ENCODE results near the gene TM4SF1.

TM4SF1 gene

DNA sequence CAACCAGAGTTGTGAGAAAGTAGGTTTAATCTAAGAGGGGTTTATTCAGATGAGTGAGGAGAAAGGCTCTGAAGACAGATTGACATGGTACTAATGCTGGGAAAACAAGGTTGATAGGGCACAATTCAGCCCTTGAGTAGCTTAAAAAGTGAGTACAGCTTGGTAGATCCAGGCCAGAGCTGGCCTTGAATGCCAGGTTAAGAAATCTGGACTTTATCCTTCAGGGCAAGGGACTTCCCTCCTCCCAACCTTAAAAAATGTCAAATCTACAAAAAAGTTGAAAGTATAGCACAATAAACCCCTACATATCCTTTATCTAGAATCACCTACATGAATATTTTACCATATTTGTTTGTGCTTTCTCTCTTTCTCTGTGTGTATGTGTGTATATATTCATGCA is 51.9 kb downstream of the TM4SF1 start:
- peaks cover 19% of the 10 kb centered on the region for H3K27me3 Mint-ChIP-seq
- no peak overlapping the region for H3K27ac Mint-ChIP-seq
- ATAC-seq = no peak
- H3K36me3 Mint-ChIP-seq = no peaks in the 10 kb centered on the region
- no peak overlapping the region for H3K4me3 Mint-ChIP-seq
- H3K9me3 Mint-ChIP-seq = no peaks in the 10 kb centered on the region
- no peaks in the 10 kb centered on the region for H3K4me1 Mint-ChIP-seq

DNA sequence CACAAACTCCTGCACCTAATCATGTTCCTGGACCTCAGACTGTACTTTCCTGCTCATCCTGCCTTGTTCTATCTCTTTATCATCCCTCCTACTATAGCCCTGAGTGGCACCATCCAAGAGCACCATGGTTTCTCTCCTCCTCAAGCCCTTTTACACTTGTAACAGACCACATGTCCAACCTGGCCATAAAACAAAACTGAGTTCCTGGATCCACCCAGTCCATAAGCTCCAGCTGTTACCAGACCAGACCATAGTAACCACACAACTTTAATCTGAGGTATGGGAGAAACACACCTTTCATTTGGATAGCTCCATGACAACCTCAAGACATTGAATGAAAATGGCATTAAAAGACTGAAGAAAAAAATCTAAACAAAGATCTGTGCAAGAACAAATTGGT is 53.1 kb downstream of the TM4SF1 start:
- Mint-ChIP-seq H3K9me3 (no peaks in the 10 kb centered on the region), H3K36me3 (no peaks in the 10 kb centered on the region), H3K27me3 (peaks cover 19% of the 10 kb centered on the region), H3K4me1 (no peaks in the 10 kb centered on the region), H3K27ac (no peak overlapping the region), H3K4me3 (no peak overlapping the region)
- ATAC-seq = no peak

DNA sequence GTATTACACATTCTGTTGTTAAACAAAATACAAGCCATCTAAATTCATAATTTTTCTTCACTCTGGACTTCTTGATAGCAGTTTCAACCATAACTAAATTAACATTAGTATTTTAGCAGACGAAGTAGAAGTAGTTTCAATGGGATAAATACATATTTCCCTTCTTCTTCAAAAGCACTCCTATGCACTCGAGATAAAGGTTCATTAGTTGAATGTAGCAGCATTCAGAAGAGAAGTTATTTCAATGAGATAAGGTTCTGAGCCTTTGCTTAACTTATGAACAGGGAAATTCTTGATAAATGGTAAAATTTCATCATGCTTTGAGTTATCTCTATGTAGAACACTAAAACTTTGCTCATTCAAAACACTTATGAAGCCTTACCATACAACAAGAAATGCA is 55.8 kb downstream of the TM4SF1 start:
- no peak overlapping the region for H3K27ac Mint-ChIP-seq

DNA sequence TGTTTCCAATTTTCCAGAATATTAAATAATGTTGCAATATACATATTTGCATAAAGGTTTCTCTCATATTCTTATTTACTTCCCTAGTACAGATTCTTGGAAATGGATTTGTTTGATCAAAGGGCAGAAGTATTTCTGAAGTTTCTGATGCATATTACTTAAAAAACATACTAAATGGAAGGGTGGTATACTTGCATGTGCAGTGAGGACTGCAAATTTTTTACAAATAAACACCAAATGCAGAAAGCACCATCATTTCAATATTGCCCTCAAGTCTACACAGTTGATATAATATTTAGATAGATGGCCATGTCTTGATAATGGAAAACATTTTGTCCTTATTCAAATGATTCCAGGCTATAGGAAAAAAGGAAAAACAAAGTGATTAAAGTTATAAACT is 56.3 kb downstream of the TM4SF1 start:
- ATAC-seq = no peak
- H3K36me3 Mint-ChIP-seq = no peaks in the 10 kb centered on the region
- H3K9me3 Mint-ChIP-seq = no peaks in the 10 kb centered on the region
- no peaks in the 10 kb centered on the region for H3K4me1 Mint-ChIP-seq
- no peak overlapping the region for H3K4me3 Mint-ChIP-seq
- H3K27me3 Mint-ChIP-seq = peaks cover 10% of the 10 kb centered on the region
- H3K27ac Mint-ChIP-seq = no peak overlapping the region

More for the DNA sequence above, 55.8 kb downstream of the TM4SF1 start:
- H3K9me3 Mint-ChIP-seq = no peaks in the 10 kb centered on the region
- H3K36me3 Mint-ChIP-seq = no peaks in the 10 kb centered on the region
- H3K4me1 Mint-ChIP-seq = no peaks in the 10 kb centered on the region
- H3K27me3 Mint-ChIP-seq = peaks cover 10% of the 10 kb centered on the region
- ATAC-seq = no peak
- H3K4me3 Mint-ChIP-seq = no peak overlapping the region

DNA sequence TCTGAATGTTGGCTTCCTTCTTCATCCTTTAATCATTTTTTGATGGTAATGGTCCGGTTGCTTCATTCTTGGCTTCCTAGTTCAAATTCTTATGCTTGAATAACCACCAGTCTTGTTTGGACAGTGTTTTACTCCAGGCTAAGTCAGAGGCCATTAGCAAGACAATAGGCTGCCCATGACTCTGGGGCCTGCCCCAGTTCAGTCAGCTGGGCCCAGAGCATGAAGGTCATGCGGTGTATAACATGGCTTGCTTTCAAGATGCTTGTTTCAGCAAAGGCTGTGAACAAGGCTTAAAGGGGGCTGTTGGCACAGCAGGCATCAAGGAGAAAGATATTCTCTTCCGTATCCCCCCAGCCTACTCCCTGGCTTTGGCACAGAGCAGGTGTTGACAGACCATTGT is 57.7 kb downstream of the TM4SF1 start:
- Mint-ChIP-seq H3K36me3 (no peaks in the 10 kb centered on the region), H3K27ac (no peak overlapping the region), H3K9me3 (no peaks in the 10 kb centered on the region), H3K4me3 (no peak overlapping the region), H3K27me3 (peaks cover 10% of the 10 kb centered on the region), H3K4me1 (no peaks in the 10 kb centered on the region)
- no peak for ATAC-seq
